Gastrocnemius medialis (tissue), 4 donors: ENCODE results near the gene STK17B. TPM values are rescaled to one million over a fixed set of nuclear protein-coding genes. Genes with fewer than 3 reads are reported as not detected.

Source experiments
- ATAC-seq, 2 donors: fragments of 150-250 bp; one replicate each; pipeline ENCODE4 v1.9.1; 2016
- DNase-seq, 2 donors: peaks; one replicate each; pipeline ENCODE4 v3.0.0-alpha.2; 2019
- H3K27ac ChIP-seq, 4 donors: fragments of 200-600 bp; sonication (generic); 1 replicate in 1 of 4; 2 replicates in 3 of 4; pipeline ENCODE4 v1.5.1; 2016 to 2018; ENCODE audit warnings: mild to moderate bottlenecking in 2 of 4, moderate library complexity in 1 of 4
- H3K27me3 ChIP-seq, 3 donors: fragments of 200-600 bp; sonication (generic) in 2 of 3; 1 replicate in 1 of 3; 2 replicates in 2 of 3; pipeline versions ENCODE4 v1.5.1 to v1.6.0; 2016 to 2019; ENCODE audit warnings: mild to moderate bottlenecking in 1 of 3, moderate library complexity in 1 of 3
- H3K36me3 ChIP-seq, 2 donors: fragments of 200-600 bp; sonication (generic) in 1 of 2; one replicate each; pipeline ENCODE4 v1.5.1; 2017 to 2018
- H3K4me1 ChIP-seq, 2 donors: fragments of 200-600 bp; sonication (generic) in 1 of 2; one replicate each; pipeline ENCODE4 v1.5.1; 2016 to 2017; ENCODE audit warnings: mild to moderate bottlenecking in 2 of 2
- H3K4me3 ChIP-seq, 4 donors: fragments of 200-600 bp; sonication (generic) in 3 of 4; 1 replicate in 1 of 4; 2 replicates in 3 of 4; pipeline ENCODE4 v1.5.1; 2016 to 2019; ENCODE audit warnings: mild to moderate bottlenecking in 2 of 4
- H3K9me3 ChIP-seq, 3 donors: fragments of 200-600 bp; sonication (generic) in 2 of 3; 1 replicate in 1 of 3; 2 replicates in 2 of 3; pipeline ENCODE4 v1.5.1; 2016 to 2019
- CTCF ChIP-seq, 5 experiments: fragments of 450-650 bp in 3 of 5; fragments of 200-600 bp in 2 of 5; sonication (generic) in 2 of 5; IDR thresholded peaks in 4 of 5; conservative IDR thresholded peaks in 1 of 5; 1 replicate in 4 of 5; 2 replicates in 1 of 5; pipeline ENCODE4 v1.5.1; 2016 to 2019; ENCODE audit warnings: antibody characterized with exemption in 5 of 5, mild to moderate bottlenecking in 3 of 5, moderate library complexity in 3 of 5
- POLR2A ChIP-seq, 2 donors: fragments of 450-650 bp; IDR thresholded peaks; one replicate each; pipeline ENCODE4 v1.6.1; 2017; ENCODE audit warnings: antibody characterized with exemption in 2 of 2, mild to moderate bottlenecking in 2 of 2, moderate library complexity in 2 of 2
- in situ Hi-C, 4 donors: fragments of 200-750 bp; cut with MboI; loops; one replicate each; pipeline versions ENCODE4 v1.15.0 to v1.8.0; 2017; ENCODE audit warnings: low sequenced_read_pairs in 4 of 4
- intact Hi-C: fragments of 100-400 bp; cut with DNase I; formaldehyde crosslinking; loops from one replicate; pipeline ENCODE4 v1.15.1; 2023; ENCODE audit warnings: low total_unique reads
- total RNA-seq, 4 donors: library from RNA; depleted of rRNA; stranded (reverse); fragments of >200 nt; gene quantifications; one replicate each; pipeline versions ENCODE4 v1.1.0 to v1.2.3, GENCODE V29; 2016

Gene STK17B
- total RNA-seq, 4 donors from 2014 or later = 4.4 to 11.5 (median 8.8) TPM

DNA sequence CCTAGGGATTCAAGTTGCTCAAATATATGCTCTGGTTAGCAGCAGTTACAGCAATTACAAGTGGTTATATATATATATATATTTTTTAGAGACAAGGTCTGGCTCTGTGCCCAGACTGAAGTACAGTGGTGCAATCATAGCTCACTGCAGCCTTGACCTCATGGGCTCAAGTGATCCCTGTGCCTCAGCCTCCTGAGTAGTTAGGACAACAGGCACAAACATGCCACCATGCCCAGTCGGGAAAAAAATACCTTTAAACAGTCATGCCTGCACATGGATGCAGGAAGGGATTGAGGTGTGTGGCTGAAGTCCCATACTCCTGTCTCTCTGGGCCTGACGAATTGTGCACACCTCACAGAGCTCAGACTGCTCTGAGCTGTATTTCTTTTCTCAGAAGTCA, 83.2 kb downstream of the STK17B start:
- Histone ChIP-seq H3K27ac (no peak overlapping the region), H3K36me3 (no peaks in the 10 kb centered on the region), H3K27me3 (no peaks in the 10 kb centered on the region), H3K4me3 (no peak overlapping the region), H3K9me3 (no peaks in the 10 kb centered on the region), H3K4me1 (no peaks in the 10 kb centered on the region)
- DNase-seq (no peak), ATAC-seq (no peak)
- in situ Hi-C loops (loop anchor here (10.0 to 25.0 kb wide), 4 partner anchors 187 to 374 kb away; no protein-coding TSS in a partner anchor), intact Hi-C loops (no loop called here)
- TF ChIP-seq CTCF (IDR thresholded peaks at IDR 0.05 in 4 of 5, conservative IDR thresholded peaks at IDR 0.05 in 1 of 5) (no peak), POLR2A (IDR thresholded peaks at IDR 0.05) (no peak)

DNA sequence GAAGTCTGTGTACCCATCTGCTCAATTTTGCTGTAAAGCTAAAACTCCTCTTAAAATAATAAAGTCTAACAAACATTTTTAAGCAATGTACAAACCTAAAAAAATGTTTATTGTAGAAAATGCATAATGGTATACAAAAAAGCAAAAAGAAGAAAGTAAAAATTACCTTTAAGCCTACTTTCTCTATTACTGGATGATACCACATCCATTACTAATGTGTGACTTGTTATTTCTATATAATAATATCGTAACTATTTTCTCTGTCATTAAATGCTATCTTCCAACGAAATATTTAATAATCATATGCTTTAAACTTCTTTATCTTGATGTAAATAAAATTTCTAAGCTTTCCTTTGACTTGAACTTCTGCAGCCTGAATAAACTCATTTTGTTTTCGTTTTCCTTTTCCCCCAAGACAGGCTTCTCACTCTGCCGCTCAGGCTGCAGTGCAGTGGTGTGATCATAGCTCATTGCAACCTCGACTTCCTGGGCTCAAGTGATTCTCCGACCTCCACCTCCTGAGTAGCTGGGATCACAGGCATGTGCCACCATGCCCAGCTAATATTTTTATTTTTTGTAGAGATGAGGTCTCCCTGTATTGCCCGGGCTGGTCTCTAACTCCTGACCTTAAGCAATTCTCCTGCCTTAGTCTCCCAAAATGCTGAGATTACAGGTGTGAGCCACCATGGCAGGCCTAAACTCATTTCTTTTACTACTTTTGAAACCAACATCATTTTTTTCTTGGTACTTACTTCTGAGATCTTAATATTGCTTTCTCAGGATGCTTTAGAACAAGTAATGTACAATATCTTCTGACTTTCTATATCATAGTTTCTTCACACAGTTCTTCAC, 84.6 kb downstream of the STK17B start:
- intact Hi-C loops = no loop called here

DNA sequence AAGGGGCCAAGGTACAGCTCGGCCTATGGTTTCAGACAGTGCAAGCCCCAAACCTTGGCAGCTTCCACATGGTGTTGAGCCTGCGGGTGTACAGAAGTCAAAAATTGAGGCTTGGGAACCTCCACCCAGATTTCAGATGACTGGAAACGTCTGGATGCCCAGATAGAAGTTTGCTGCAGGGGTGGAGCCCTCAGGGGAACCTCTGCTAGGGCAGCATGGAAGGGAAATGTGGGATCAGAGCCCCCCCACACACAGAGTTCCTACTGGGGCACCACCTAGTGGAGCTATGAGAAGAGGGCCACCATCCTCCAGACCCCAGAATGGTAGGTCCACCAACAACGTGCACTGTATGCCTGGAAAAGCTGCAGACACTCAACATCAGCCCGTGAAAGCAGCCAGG, 87.8 kb downstream of the STK17B start:
- ATAC-seq = no peak
- Histone ChIP-seq H3K4me3 (no peak overlapping the region), H3K27ac (no peak overlapping the region), H3K9me3 (no peaks in the 10 kb centered on the region), H3K27me3 (no peaks in the 10 kb centered on the region), H3K4me1 (no peaks in the 10 kb centered on the region), H3K36me3 (no peaks in the 10 kb centered on the region)
- no peak for DNase-seq
- in situ Hi-C loops (loop anchor here (10.0 to 25.0 kb wide), 4 partner anchors 191 to 379 kb away; no protein-coding TSS in a partner anchor), intact Hi-C loops (no loop called here)
- no peak for TF ChIP-seq POLR2A (IDR thresholded peaks at IDR 0.05)

More for the DNA sequence above, 84.6 kb downstream of the STK17B start:
- Histone ChIP-seq H3K4me1 (no peaks in the 10 kb centered on the region), H3K27ac (no peak overlapping the region), H3K9me3 (no peaks in the 10 kb centered on the region), H3K27me3 (no peaks in the 10 kb centered on the region), H3K36me3 (no peaks in the 10 kb centered on the region), H3K4me3 (no peak overlapping the region)
- DNase-seq (no peak), ATAC-seq (no peak)
- TF ChIP-seq CTCF (IDR thresholded peaks at IDR 0.05 in 4 of 5, conservative IDR thresholded peaks at IDR 0.05 in 1 of 5) (no peak), POLR2A (IDR thresholded peaks at IDR 0.05) (no peak)
- in situ Hi-C loops = loop anchor here (10.0 to 25.0 kb wide), 4 partner anchors 188 to 376 kb away; no protein-coding TSS in a partner anchor

Other genes starting within 250 kb of the STK17B start
- under 1 TPM in 3 of 4 donors, not detected in 1; 0.05 to 0.07 (median 0.05) TPM for gene DNAH7, start 102.7 kb downstream of the STK17B start, total RNA-seq